HG03175 (cell line): ENCODE results near the gene DARS1.
"Not testable (repeated sequence)": the region's sequence is repeated elsewhere in the genome, so short reads cannot be mapped to it uniquely, and the experiment has no call there.

Source experiments
- ATAC-seq: cut with Tn5 transposase; IDR thresholded peaks from one replicate; pipeline ENCODE4 v1.9.1; 2021; ENCODE audit warnings: mild to moderate bottlenecking, moderate library complexity; ENCODE audit not compliant: unreplicated experiment

The DARS1 gene

GRCh38 chr2:135893374-135893794 lies 92.0 kb downstream of the DARS1 start:
- no peak for ATAC-seq

- no peak for ATAC-seq
Observed at GRCh38 chr2:135890835-135891234, 94.6 kb downstream of the DARS1 start.

- ATAC-seq = no peak
Observed at GRCh38 chr2:135890149-135890548, 95.3 kb downstream of the DARS1 start.

- not testable (repeated sequence) for ATAC-seq
Observed at GRCh38 chr2:135888587-135888986, 96.8 kb downstream of the DARS1 start.

GRCh38 chr2:135885709-135886108 lies 99.7 kb downstream of the DARS1 start:
- no peak for ATAC-seq

GRCh38 chr2:135882415-135882814 lies 103.0 kb downstream of the DARS1 start:
- no peak for ATAC-seq

- ATAC-seq = not testable (repeated sequence)
Observed at GRCh38 chr2:135876770-135877169, 108.7 kb downstream of the DARS1 start.

GRCh38 chr2:135876066-135876711 lies 109.2 kb downstream of the DARS1 start, which contains the start of gene MCM6:
MCM6 (minus strand) TSS chr2:135876443; CDS start chr2:135876365, 78 bp downstream.
- peak; percentile 93 for ATAC-seq

- peak; percentile 63 for ATAC-seq
Observed at GRCh38 chr2:135875491-135876065, 109.8 kb downstream of the DARS1 start.

- no peak for ATAC-seq
Observed at GRCh38 chr2:135874777-135875365, 110.6 kb downstream of the DARS1 start.

GRCh38 chr2:135870571-135870970 lies 114.9 kb downstream of the DARS1 start:
- ATAC-seq = peak; percentile 49

- ATAC-seq = no peak
Observed at GRCh38 chr2:135863233-135863632, 122.2 kb downstream of the DARS1 start.

GRCh38 chr2:135862718-135863117 lies 122.7 kb downstream of the DARS1 start:
- no peak for ATAC-seq
